ENCODE measurements around the gene GALNS.
A peak's percentile ranks its signal among the peaks of the same experiment; 100 is the strongest.

The GALNS gene

DNA sequence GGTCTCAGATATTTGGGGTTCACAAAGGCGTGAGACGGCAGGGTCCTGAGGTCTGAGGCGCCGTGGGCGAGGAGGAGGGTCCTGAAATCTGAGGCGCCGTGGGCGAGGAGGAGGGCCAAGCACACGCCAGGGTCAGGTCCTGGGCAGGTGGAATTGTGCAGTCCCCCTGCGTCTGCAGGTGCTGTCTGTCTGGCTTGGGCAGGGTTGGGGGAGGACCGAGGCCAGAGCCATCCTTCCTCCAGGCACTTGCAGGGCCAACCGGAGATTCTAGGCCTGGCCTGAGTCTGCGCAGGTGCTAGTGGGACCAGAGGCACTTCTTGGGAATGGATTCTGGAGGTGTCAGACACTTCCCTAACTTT is 42.6 kb downstream of the GALNS start:
- DNase-seq = no peak

DNA sequence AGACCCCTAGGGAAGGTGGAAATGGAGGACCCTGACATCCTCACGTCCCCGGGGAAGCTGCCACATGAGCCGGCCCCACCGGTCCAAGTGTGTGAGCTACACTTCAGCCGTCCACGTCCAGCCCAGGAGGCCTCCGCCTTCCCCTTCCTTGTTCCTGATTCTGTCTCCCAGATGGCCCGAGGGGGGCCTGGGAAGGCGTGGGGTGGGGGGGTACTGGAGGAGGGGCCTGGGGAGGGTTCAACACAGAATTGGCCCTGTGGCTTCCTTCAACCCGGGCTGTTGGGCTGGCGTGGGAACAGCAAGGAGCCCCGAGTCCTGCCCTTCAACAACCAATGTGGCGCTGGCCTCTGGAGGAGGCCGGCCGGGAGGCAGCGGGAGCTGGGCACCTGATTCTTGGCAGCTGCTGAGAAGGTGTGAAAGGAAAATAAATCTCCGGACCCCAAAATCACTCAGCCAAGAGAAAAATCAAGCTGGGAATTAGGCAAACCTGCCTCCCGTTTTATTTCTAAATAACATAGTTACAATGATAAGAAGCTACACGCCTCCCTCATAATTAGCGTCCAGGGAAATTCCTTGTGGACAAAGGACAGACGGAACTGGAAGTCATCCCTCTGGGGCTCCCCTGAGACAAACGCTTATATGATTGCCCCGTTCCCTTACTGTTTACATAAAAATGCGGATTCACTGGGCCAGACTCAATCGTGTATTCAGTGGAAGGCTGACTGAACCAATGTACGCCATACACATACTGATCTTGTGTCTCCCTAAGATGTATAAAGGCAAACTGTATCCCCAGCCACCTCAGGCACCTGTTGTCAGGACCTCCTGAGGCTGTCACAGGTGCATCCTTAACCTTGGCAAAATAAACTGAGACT is 43.2 kb downstream of the GALNS start:
- DNase-seq = no peak

DNA sequence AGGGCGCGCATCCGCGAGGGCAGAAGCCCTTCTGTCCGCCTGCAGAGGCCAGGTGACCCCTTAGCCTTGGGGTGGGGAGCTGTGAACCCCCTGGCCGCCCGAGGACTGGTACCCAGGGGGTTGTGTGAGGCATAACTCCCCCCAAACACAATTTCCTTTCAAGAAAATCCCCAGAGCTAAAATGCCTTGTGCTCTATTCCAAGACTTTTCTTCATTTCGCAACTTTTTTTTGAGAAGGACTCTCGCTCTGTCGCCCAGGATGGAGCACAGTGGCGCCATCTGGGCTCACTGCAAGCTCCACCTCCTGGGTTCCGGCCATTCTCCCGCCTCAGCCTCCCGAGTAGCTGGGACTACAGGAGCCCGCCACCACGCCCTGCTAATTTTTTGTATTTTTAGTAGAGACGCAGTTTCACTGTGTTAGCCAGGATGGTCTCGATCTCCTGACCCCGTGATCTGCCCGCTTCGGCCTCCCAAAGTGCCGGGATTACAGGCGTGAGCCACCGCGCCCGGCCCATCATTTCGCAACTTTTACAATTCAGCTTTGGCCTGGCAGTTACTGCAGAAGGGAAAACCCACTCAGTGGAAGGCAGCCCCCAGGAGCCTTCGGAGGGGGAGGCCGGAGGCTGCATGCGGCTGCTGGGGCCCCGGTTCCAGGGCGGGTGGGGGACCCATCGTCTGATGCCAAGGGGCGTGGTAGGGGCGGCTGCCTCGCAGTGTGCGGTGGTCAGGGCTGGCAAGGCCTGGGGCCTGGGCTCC is 44.1 kb downstream of the GALNS start:
- peak in 1 of 2 experiments; percentile 60 for DNase-seq

DNA sequence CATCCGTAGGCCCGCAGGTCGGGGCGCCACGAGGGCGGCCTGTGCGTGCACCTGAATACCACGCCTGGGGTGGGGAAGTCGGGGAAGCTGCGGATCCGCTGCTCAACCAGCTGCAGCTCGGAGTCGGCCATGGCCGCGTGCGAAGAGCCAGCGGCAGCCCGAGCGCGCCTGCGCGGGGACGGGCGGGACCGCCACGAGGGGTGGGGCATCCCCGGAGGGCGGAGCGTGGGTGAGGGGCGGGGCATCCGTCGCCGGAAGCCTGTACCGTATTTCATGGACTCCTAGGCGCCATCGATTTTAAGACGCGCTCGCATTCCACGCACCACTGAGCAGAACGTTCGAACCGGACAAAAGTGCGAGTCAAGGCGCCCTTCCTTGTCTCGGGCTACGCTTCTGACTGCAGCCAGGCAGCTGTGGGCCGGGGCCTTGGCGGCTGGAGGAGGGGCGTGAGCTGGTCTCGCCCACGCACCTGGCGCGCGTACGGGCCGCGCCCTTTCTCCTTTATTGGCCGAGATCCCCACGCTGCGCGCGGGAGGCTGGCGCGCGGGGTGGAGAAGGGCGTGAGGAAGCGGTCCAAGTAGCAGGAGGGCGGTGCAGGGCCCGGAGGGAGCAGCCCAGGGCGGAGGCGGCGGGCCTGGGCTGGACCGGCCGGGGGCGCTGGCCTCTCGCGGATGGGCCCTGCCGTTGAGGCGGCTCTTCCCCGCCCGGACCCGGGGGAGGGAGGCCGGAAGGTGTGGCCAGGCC is 44.8 kb downstream of the GALNS start, which contains the start of gene APRT:
TSS of gene APRT (minus strand) at position 160 of the 744 bp plus-strand sequence. CDS start at position 131, 29 bp downstream.
- peak; percentile 84 to 94 for DNase-seq

DNA sequence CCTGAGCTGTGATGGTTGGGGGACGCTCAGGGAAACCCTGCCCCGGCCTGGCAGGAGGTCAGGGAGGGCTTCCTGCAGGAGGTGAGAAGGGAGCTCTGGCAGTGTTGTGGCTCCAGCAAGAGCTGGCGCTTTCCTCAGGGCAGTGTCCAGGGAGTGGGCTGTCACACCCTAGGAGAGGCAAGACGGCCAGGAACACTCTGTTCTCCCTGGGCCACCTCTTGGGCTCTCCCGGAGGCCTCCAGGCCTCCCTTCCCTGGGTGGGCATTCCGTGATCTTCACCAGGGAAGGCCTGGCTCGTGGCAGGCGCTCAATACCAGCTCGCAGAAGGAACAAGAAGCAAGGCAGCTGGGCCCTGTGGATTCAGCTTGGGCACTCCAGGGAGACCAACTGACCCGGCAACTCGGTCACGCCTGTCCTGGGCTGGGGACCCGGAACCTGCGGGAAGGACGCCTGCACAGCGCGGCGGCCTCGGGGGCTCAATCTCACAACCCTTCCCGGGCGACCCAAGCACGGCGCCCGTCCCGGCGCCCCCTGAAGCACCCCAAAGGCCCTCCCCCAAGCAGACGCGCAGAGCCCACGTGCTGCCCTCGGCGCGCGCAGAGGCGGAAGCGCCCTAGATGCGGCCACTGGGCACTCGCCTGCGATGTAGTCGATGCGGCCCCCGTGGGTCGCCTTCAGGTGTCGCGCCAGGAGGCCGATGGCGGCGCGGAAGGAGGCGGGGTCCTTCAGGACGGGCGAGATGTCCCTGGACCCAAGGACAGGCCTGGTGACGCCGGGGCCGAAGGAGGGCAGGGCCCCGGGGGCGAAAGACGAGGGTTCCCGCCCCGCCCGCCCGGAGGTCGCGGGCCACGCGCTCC is 45.6 kb downstream of the GALNS start:
- DNase-seq = peak; percentile 46 to 75

DNA sequence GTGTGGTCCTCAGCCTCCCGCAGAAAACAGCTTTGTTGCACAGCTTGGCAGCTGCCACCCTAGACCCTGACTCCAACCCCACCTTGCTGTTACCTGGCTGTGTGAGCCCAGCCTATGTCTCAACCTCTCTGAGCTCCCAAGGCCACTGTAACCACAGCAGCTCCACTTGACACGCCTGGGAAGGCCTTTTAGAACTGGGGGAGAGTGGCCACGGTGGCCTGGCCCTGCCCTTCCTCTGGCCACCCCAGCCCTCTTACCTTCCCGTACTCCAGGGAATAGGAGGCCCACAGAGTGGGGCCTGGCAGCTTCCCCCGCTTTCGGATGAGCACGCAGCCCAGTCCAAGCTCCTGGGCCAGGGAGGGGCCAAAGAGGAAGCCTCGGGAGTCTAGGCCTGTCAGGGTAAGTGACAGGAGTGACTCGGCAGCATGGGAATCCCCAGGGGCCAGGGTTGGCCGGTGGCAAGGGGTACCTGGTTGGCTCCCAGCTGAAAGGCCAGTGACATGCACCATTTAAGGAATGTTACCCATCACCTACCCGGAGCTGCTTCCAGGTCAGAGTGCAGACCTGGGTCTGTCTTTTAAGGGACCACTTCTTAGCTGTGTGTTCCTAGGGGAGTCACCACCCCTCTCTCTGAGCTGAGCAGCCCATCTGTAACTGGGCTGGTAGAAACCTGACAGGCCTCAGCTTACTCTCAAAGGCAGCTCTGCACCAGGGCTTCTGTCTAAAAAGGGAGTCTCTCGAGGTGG is 46.4 kb downstream of the GALNS start:
- DNase-seq = no peak

DNA sequence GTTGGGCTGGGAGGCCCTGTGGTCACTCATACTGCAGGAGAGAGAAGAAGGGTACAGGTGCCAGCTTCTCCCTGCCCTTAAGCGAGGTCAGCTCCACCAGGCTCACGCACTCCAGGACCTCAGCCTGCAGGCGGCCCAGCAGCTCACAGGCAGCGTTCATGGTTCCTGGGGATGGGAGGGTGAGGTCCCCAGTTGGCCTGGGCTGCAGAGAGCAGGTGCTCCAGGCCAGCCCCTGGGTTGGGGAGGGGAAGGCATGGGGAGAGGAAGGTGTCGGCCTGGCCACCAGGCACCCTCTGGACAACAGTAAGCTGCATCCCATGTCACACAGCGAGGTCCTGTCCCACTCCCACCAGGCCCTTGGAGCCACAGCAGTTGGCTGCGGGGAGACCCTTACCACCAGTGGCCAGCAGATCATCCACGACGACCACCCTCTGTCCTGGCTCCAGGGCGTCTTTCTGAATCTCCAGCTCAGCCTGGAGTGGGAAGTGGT is 47.0 kb downstream of the GALNS start:
- DNase-seq = no peak

DNA sequence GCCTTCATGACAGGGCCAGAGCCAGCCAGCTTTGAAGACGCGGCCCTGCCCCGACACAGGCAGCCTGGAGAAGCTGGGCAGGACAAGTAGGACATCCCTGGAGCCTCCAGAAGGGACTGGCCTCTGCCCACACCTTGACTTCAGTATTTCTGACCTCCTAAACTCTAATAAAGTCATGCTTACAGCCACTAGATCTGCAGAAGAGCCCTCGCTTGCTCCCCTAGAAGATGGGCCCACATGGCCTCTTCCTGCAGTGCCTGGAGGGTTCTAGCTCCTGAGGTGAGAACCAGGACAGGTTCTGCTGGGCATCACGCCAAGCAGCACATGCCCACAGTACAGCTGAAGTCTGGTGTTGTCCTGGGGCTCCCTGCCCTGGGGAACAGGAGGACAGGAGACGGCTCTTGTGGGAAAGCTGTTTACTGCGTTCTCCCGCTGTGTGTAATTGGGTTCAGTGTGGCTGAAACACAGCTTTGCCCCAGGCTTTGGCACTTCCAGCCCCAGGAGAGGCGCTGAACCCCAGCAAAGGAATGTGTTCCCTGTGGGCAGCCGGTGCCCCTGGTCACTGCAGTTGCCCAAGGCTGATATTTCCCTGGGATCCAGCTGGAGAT is 47.6 kb downstream of the GALNS start:
- DNase-seq = peak in 1 of 2 experiments; percentile 51

DNA sequence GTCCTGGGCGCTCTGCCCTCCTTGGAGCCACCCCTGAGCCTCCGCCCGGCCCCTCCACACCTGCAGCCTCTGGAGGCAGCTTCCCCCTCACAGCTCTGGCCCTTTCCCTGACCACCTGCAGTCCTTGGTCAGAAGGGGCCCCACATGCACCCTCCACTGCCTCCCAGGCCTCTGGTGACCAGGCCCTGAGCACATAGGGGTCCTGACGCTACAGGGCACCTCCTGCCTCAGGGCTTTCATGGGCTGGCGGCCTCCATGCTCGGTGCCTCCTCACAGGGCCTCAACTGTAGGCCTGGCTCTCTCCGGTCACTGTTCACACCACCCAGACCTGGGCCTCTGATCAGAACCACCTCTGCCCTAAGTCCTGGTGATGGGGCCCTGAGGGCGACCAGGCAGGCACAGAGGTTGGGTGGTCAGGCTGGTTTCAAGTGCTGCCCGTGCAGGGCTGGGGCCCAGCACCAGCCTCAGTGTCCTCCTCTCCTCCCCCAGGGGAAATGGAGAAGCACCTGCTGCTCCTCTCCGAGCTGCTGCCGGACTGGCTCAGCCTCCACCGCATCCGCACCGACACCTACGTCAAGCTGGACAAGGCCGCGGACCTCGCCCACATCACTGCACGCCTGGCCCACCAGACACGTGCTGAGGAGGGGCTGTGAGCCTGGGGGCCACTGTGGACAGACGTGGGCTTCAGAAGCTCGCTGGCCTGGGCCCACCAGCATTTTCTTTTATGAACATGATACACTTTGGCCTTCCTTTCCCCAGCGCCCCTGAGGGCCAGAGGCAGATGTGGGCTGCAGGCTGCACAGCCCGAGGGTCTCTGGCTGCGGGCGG is 48.9 kb downstream of the GALNS start:
- no peak for DNase-seq

DNA sequence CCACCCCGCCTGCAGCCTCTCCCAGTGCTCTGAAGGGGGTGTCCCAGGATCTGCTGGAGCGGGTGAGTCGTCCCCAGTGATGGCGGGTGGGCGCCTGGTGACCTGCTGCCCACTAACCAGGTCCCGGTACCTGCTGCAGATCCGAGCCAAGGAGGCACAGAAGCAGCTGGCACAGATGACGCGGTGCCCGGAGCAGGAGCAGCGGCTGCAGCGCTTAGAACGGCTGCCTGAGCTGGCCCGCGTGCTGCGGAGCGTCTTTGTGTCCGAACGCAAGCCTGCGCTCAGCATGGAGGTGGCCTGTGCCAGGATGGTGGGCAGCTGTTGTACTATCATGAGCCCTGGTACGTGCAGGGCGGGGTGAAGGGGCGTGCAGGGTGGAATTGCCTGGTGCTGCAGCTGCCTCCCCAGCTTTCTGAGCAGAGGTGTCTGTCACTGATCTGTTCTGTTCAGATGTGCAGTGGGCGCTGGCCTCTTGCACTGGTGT is 49.6 kb downstream of the GALNS start:
- no peak for DNase-seq

DNA sequence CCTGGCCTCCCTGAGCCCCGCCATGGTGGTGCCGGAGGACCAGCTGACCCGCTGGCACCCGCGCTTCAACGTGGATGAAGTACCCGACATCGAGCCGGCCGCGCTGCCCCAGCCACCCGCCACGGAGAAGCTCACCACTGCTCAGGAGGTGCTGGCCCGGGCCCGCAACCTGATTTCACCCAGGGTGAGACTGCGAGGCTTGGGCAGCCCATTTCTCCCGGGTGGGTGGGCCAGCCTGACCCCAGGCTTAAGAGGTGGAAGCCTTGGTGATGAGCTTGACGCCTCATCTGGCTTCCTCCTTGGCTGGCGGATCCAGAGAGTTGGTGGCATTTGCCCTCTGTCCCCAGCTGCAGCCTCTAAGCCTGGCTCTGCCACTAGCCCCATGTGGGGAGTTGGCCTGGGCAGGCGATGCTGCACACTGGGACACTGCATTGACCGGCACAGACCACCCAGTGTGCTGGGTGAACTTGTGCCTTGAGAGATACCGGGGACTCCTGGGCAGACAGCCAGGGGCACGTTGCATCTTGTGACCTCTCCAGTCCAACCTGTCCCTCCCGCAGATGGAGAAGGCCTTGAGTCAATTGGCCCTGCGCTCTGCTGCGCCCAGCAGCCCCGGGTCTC is 50.1 kb downstream of the GALNS start:
- no peak for DNase-seq

DNA sequence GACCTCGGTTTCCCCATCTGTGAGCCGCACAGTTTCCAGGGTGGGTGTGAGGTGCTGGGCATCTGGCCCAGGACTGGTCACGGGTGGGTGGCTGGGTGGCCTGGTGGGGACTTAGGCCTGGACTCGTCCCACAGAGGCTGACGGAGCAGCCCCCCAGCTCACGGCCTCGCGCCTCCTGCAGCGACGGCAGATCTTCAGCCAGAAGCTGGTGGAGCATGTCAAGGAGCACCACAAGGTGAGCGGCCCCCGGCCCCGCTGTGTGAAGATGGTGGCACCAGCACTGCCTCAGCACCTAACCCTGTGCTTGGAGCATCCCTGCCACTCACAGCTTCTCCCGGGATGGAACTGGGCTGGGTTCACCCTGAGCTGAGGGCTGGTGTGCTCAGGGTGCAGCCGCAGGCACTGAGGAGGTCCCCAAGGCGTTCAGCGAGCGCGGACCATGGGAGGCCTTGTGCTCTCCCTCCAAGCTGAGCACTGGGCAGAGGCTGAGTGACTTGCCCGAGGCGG is 50.8 kb downstream of the GALNS start:
- DNase-seq = no peak

DNA sequence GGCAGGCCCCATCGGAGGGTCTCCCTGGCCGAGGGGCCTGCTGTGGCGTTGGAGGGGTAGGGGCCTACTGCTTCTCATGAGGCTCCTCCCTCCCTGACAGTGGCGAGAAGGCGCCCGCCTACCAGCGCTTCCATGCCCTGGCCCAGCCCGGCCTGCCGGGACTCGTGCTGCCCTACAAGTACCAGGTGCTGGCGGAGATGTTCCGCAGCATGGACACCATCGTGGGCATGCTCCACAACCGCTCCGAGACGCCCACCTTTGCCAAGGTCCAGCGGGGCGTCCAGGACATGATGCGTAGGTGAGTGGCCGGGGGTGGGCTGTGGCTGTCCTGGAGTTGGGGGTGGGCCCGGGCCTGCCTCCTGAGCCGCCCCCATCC is 51.4 kb downstream of the GALNS start:
- no peak for DNase-seq

DNA sequence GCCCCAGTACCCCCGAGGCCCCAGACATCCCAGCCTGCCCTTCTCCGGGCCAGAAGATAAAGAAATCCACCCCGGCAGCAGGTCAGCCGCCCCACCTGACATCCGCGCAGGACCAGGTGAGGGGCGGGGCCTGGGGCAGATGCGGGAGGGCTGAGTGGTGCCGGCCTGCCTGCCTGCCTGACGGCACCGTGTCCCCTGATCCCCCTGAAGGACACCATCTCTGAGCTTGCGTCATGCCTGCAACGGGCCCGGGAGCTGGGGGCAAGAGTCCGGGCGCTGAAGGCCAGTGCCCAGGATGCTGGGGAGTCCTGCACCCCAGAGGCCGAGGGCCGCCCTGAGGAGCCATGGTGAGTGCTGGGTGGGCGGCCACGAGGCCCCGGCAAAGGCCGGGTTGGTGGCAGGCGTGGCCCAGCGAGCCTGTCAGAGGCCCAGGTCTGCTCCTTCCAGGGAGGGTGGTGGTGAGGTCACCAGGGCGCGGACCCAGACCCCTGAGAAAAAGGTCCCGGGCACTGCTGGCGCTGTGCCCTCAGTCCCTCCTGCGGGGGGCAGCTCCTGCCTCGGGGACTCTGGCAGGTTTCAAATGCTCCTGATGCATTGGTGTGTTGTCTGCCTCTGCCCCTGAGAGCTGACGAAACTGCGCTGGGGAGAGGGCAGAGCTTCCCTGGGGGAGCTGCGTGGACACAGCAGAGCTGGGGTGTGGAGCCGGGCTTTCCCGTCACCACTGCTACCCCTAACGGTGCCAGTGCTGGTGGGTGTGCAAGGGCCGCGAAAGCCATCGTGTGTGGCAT is 52.0 kb downstream of the GALNS start:
- no peak for DNase-seq

DNA sequence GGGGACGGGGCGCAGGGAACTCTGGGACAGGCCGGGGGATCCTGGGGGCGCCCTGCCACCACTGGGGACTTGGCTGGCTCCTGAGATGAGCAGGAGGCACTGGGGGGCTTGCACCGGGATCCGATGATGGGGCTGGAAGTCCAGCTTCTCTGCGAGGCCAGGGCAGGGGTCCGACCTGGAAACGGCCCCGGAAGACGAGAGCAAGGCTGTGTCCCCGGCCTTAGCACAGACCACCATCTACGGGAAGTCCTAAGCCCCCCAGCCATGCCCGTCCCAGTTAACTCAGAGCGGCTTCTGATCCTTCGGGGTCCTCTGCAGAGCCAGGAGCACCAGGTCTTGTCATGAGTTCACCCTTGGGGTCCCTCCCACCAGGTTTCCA is 52.6 kb downstream of the GALNS start:
- DNase-seq = no peak

DNA sequence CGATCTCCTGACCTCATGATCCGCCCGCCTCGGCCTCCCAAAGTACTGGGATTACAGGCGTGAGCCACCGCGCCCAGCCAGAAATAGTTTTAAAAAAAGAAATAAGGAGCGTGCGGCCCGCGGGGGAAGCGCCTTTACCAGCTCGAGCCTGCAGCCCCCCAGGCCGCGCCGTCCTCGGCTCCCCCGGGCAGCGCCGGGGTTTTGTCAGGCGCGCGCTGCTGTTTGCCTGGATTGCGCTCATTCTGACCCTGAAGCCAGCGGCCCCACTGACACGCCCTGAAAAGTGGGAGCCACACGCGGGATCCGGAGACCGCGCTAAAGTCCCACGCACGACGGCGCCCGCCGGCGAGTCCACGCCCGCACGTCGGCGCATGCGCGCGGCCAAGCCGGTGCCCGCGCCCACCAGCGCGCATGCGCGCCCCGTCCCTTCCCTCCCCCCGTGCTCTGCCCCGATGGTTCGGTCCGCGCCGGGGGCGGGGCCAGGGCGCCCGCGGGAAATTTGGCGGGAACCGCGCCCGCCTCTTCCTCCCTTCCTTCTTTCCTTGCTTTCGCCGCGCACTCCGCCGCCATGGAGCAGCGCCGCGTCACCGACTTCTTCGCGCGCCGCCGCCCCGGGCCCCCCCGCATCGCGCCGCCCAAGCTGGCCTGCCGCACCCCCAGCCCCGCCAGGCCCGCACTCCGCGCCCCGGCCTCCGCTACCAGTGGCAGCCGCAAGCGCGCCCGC is 53.3 kb downstream of the GALNS start, which contains the start of gene CDT1:
TSS of gene CDT1 (plus strand) at position 526 of the 724 bp plus-strand sequence. CDS start at position 569, 43 bp downstream.
- peak; percentile 64 to 87 for DNase-seq

DNA sequence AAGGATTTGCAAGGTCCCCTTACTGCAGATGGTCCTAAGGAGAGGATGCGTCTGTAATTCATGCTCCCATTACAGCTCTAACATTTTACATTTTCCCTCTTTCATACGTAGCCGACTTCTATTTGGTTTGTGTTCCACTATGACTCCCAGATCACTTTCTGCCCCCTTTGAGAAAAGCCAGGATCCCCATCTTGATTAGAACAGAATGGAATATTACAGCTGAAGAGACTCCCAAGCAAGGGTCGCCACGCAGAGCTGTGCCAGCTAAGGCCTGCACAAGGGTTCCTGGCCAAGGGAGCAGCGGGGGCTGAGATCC is 56.5 kb downstream of the GALNS start:
- no peak for DNase-seq

All from NCI-H524 (cell line).